OCI-M2 (cell line): Measurements from ENCODE around the gene CATSPERB.
"Not testable (repeated sequence)": the region's sequence is repeated elsewhere in the genome, so short reads cannot be mapped to it uniquely, and the experiment has no call there.

ENCODE experiments used
- DNase-seq: peaks from one replicate; lab custom pipeline; 2025; ENCODE audit not compliant: unreplicated experiment; lab: John Stamatoyannopoulos, UW

CATSPERB gene

DNA sequence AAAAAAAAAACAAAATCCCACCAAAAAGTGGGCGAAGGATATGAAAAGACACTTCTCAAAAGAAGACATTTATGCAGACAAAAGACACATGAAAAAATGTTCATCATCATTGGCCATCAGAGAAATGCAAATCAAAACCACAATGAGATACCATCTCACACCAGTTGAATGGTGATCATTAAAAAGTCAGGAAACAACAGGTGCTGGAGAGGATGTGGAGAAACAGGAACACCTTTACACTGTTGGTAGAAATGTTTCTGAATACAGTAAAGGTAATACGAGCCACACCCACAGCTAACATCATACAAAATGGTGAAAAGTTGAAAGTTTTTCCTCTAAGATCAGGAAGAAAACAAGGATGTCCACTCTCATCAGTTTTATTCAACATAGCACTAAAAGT, 8.0 kb upstream of the CATSPERB start:
- DNase-seq = not testable (repeated sequence)

GRCh38 chr14:91737619-91738018, 5.7 kb upstream of the CATSPERB start:
- DNase-seq = no peak

DNA sequence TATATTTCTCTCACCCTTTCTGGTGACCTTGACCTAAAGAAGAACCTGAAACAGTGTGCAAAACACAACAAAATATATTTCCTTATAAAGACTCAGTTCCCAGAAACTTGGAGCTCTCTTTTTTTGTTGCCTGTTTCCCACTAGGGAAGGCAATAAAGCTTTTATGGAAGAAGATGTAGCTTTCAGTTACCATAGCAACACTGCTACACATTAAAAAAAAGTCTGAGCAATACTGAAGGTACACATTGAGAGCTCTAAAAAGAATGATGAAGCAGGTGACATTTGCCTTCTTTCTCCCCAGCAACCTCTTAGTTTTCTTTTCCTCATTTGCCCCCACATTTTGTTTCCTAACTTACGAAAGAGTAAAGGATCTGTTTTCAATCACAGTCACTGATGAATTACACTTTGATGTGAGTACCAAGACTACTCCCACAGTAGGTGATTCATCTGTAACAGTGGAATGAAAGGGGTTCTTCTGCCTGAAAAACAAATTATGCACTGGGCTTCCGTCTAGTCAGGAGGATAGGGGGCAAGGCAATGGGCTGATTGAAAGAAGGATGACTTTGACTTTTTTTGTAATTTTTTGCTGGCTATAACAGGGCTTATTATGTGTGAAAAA, 1.1 kb upstream of the CATSPERB start:
- no peak for DNase-seq

DNA sequence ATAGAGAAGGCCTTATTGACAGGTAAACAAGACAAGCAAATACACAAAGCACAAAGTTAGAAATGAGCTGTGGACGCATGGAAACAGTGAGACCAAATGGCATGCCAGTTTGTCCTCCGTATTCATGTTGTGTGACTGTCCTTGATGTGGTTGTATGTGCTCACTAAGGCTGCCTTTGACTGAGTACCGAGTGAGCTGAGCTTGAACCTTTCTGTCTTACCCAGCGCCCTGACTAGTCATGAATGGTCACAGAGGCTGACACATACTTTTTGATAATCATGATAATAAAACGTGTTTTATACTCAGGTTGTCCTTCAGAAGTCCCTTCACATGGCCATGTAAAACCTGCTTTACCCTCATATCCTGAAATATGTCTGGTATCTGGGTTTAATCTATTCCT, 553 bp upstream of the CATSPERB start:
- no peak for DNase-seq

GRCh38 chr14:91731018-91731417, 868 bp downstream of the CATSPERB start:
- DNase-seq = no peak

- no peak for DNase-seq
Measured at GRCh38 chr14:91729756-91730155, 2.1 kb downstream of the CATSPERB start.

DNA sequence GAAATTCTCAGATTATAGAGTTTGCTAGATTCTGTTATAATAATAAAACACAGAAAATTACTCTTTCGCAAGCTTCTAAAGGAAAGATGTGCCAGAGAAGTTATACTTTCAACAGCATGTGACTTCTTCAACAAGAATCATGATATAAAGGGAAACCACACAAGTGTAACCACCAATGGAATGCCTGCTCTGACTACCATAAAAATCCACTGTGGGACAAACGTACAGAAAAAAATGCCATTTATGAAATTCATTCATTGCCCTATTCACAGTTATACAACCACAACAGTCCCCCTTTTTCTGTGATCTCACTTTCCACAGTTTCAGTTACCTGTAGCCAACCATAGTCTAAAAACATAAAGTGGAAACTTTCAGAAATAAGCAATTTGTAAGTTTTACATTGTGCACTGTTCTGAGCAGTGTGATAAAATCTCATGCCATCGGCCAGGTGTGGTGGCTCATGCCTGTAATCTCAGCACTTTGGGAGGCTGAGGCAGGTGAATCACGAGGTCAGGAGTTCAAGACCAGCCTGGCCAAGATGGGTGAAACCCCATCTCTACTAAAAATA, 3.2 kb downstream of the CATSPERB start:
- no peak for DNase-seq

DNA sequence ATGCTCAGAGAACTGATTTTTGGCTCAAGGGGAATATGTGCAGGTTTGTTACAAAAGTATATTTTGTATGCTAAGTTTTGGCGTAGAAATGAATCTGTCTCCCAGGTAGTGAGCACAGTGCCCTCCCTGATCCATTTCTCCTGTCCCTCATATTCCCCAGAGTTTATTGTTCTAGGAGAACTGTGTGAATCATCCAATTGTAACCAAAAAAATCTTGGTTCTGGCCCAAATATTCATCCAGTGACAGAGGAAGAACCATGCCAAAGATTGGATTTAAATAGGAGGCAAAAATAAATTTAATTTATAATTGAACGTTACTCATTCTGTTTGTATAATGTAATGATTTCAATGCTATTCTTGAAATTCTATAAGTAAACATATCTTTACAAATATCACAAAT, 4.8 kb downstream of the CATSPERB start:
- DNase-seq = no peak

- no peak for DNase-seq
Measured at GRCh38 chr14:91723501-91723900, 8.4 kb downstream of the CATSPERB start.

DNA sequence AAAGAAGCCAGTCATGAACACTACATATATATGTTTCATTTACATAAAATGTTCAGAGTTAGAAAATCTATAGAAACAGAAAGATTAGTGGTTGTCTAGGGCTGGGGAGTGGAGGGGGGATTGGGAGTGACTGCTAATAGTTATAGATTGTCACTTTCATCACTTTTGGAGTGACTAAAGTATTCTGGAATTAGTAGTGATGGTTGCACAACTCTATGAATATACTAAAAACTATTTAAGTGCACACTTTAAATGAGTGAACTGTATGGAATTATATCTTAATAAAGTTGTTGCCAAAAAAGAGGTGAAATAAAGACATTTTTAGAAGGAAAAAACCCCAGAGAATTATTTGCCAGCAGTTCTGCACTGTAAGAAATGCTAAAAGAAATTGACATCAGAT, 9.5 kb downstream of the CATSPERB start:
- DNase-seq = no peak

DNA sequence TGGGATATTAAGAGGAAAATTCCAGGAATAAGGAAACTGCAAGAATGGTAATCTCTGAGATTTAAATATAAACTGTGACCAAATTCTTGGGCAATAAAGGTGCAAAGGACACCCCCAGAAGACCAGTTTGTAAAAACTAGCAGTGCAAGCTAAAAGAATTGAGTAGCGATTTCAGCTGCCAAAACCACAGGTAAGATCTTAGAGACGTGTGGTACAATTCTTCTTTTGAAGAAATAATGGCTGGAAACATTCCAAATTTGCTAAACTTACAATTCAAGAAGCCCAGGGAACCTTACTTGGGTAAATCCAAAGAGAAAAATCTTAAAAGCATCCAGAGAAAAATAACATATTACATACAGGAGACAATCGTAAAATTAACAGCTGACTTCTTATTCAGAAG, 12.0 kb downstream of the CATSPERB start:
- DNase-seq = no peak

- DNase-seq = no peak
Measured at GRCh38 chr14:91716999-91717398, 14.9 kb downstream of the CATSPERB start.

- DNase-seq = no peak
Measured at GRCh38 chr14:91714805-91715204, 17.1 kb downstream of the CATSPERB start.

- DNase-seq = no peak
Measured at GRCh38 chr14:91708795-91709194, 23.1 kb downstream of the CATSPERB start.

- DNase-seq = no peak
Measured at GRCh38 chr14:91706996-91707395, 24.9 kb downstream of the CATSPERB start.

- DNase-seq = no peak
Measured at GRCh38 chr14:91694643-91695042, 37.2 kb downstream of the CATSPERB start.

- DNase-seq = no peak
Measured at GRCh38 chr14:91693346-91693745, 38.5 kb downstream of the CATSPERB start.

DNA sequence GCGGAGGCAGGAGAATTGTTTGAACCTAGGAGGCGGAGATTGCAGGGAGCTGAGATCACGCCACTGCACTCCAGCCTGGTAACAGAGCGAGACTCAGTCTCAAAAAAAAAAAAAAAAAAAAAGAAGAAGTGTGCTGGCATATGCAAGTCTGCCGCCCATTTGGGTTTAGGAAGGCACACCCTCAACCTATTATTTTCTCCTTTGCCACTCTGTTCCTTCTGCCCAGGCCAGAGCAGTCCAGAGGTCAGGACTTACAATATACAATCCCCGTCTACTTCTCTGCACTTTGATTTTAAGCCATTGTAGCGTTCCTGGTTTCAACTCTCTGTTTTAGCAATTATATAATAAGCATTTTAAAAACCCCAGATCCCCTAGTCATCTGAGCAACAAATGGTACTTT, 39.8 kb downstream of the CATSPERB start:
- no peak for DNase-seq

GRCh38 chr14:91689608-91690007, 42.3 kb downstream of the CATSPERB start:
- DNase-seq = no peak

DNA sequence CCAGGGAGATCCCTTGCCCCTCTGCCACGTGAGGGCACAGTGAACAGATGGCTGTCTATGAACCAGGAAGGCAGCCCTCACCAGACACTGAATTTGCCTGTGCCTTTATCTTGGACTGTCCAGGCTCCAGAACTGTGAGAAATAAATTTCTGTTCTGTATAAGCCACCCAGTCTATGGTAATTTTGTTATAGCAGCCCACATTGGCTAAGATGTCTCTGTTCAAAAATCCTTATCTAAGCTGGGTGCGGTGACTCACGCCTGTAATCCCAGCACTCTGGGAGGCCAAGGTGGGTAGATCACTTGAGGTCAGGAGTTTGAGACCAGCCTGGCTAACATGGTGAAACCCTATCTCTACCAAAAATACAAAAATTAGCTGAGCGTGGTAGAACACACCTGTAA, 44.5 kb downstream of the CATSPERB start:
- not testable (repeated sequence) for DNase-seq

DNA sequence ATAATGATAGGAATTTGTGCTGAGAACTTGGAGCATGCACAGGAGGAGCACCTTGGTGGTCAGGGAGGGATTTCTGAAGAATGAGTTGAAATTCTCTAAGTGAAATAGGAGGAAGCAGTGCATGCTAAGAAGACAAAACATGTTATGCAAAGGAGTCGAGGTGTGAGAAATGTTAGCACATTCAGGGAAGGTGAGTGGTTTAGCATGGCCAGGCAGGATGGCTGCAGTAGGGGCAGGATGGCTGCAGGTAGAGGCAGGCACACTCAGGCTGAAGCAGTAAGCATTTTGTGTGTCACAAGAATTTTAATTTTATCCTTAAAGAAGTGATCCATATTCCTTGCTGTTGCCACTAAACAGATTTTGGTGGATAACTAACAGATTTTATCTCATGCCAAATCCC, 46.3 kb downstream of the CATSPERB start:
- DNase-seq = no peak

GRCh38 chr14:91681893-91682563, 49.9 kb downstream of the CATSPERB start:
- DNase-seq = no peak

DNA sequence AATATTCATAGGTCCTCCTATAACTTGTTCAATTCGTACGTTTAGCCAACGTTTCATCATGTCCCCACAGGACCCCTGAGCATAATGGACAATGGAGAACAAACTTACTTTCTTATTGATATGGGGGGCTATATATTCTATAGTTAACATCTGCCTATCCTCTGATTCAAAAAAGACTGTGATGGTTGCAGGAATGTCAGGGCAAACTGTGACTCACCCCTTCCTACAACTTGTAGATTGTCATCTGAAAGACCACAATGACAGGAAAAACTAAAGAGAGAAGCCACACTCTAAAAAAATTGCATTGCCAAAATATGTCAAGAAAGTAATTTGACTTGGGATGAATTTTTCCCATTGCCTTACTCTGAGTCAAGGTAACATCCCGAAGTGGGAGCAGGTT, 50.8 kb downstream of the CATSPERB start:
- DNase-seq = no peak
